Measurements from ENCODE around the gene MYO16. TPM values are rescaled to one million over a fixed set of nuclear protein-coding genes. Genes with fewer than 3 reads are reported as not detected.

The MYO16 gene
- total RNA-seq, 4 donors from 2014 or later: 0.53 TPM; not detected in 3

DNA sequence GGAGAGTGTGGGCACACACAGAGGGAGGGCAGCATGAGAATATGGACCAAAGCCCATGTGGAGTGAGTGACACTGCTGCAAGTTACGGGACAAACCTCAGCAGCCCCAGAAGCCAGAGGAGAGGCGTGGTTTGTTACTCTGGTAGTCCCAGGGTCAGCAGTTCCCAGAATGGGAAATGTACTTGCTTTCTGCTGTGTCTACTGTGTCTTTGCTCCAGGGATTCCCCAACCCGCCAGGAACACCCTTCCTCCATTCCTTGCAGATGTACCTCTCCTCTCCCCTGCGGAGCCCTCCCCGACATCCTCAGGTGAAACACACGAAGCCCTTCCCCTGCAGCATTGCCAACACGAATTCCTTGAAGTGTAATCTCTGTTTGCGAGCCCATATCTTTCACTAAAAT, 47.2 kb downstream of the MYO16 start:
- Histone ChIP-seq H3K27me3 (no peaks in the 10 kb centered on the region), H3K27ac (no peak overlapping the region), H3K4me3 (no peak overlapping the region), H3K36me3 (no peaks in the 10 kb centered on the region), H3K9me3 (no peaks in the 10 kb centered on the region), H3K4me1 (no peaks in the 10 kb centered on the region)
- DNase-seq: no peak
- TF ChIP-seq POLR2A (IDR thresholded peaks at IDR 0.05): no peak
- TF ChIP-seq, protein P1, sequence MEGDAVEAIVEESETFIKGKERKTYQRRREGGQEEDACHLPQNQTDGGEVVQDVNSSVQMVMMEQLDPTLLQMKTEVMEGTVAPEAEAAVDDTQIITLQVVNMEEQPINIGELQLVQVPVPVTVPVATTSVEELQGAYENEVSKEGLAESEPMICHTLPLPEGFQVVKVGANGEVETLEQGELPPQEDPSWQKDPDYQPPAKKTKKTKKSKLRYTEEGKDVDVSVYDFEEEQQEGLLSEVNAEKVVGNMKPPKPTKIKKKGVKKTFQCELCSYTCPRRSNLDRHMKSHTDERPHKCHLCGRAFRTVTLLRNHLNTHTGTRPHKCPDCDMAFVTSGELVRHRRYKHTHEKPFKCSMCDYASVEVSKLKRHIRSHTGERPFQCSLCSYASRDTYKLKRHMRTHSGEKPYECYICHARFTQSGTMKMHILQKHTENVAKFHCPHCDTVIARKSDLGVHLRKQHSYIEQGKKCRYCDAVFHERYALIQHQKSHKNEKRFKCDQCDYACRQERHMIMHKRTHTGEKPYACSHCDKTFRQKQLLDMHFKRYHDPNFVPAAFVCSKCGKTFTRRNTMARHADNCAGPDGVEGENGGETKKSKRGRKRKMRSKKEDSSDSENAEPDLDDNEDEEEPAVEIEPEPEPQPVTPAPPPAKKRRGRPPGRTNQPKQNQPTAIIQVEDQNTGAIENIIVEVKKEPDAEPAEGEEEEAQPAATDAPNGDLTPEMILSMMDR (IDR thresholded peaks at IDR 0.05): no peak

DNA sequence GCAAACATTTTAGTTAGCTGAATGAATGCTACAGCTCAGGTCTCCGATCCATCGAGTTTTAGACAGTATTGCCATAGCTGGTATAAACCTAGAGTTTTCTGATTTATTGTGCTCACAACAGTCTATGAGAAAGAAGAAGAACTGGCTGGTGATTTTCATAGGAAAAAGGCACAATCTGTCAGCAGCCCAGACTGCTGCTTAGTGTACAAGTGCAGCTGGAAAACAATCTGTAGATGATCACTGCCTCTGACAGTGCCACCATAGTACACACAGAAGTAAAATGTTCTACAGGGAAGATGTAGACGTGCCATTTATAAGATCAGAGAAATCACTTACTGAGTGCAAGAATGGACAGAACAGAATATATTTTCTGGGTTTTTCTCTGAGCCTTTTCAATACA, 48.4 kb downstream of the MYO16 start:
- no peak overlapping the region for H3K4me3 ChIP-seq
- no peaks in the 10 kb centered on the region for H3K27me3 ChIP-seq
- H3K36me3 ChIP-seq: no peaks in the 10 kb centered on the region
- no peaks in the 10 kb centered on the region for H3K9me3 ChIP-seq
- no peaks in the 10 kb centered on the region for H3K4me1 ChIP-seq
- DNase-seq: no peak
- TF ChIP-seq, protein P1 (IDR thresholded peaks at IDR 0.05): no peak
- no peak for TF ChIP-seq POLR2A (IDR thresholded peaks at IDR 0.05)
- H3K27ac ChIP-seq: no peak overlapping the region

DNA sequence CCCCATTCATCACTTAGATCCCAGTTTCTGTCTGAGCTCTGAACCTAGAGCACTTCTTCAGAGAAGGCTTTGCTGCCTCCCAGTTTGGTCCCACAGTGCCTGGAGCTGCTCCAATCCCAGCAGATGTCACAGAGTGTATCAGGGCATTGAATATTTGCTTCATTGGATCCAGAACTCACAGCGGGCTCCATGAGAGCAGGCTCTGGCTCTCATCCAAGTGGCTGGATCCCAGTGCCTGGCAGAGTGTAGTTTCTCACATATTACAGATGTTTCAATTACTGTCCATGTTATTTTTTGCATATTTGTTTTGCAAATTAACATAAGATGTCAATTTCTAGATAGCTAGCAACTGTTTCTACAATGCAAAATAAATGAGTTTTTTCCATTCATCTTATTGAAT, 50.6 kb downstream of the MYO16 start:
- TF ChIP-seq, protein P1 (IDR thresholded peaks at IDR 0.05): no peak
- no peak for TF ChIP-seq POLR2A (IDR thresholded peaks at IDR 0.05)
- Histone ChIP-seq H3K4me3 (no peak overlapping the region), H3K27ac (no peak overlapping the region), H3K4me1 (no peaks in the 10 kb centered on the region), H3K27me3 (no peaks in the 10 kb centered on the region), H3K9me3 (no peaks in the 10 kb centered on the region), H3K36me3 (no peaks in the 10 kb centered on the region)
- DNase-seq: no peak

DNA sequence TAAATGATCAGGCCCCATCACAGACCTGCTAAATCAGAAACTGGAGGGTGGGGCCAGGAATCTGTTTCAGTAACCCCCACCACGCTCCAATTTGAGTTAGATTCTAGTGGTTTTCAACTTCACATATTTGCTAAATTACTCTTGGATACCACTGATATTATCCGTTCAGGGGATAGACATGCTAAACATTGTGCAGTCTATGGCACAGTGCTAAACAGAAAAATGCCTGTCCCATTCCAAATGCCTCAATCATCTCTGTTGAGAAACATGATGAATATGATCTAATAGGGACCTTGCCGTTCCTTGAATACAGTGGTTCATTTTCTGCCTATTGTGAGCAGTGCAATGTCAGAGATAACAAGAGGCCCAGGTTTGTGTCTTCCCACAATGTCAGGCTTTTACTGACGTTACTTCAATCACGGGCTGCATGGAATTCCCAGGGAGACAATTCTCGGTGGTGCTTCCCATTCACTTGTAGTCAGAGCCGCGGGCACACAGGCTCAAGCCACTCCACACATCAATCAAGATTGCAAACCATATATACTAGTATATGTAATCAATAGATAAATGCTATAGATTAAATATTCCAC, 52.7 kb downstream of the MYO16 start:
- Histone ChIP-seq H3K9me3 (no peaks in the 10 kb centered on the region), H3K36me3 (no peaks in the 10 kb centered on the region), H3K27ac (no peak overlapping the region), H3K4me1 (no peaks in the 10 kb centered on the region), H3K4me3 (no peak overlapping the region), H3K27me3 (no peaks in the 10 kb centered on the region)
- TF ChIP-seq, protein P1 (IDR thresholded peaks at IDR 0.05): no peak
- no peak for TF ChIP-seq POLR2A (IDR thresholded peaks at IDR 0.05)
- DNase-seq: no peak

GRCh38 chr13:108682714-108683113, 53.3 kb downstream of the MYO16 start:
- H3K4me1 ChIP-seq: no peaks in the 10 kb centered on the region
- no peaks in the 10 kb centered on the region for H3K27me3 ChIP-seq
- no peaks in the 10 kb centered on the region for H3K9me3 ChIP-seq
- H3K36me3 ChIP-seq: no peaks in the 10 kb centered on the region
- no peak overlapping the region for H3K4me3 ChIP-seq
- TF ChIP-seq, protein P1 (IDR thresholded peaks at IDR 0.05): no peak
- TF ChIP-seq POLR2A (IDR thresholded peaks at IDR 0.05): no peak
- no peak overlapping the region for H3K27ac ChIP-seq
- DNase-seq: no peak

DNA sequence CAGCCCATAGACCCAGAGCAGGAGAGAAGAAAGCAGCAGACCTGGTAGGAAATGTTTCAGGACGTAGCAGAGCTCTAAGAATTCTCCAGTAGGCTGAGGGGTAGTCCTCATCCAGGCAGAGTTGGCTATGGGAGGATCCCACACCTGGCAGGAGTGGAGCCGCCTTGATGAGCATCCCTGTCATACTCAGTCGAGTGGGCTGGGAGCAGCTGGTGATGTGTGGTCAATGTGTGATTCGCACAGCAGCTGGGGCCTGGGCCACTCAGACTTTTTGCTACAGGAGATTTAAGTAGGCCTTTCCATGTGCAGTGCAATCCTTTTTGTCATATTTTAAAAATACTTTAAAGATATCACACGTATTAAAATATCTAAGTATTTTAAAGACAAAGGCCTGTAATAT, 56.6 kb downstream of the MYO16 start:
- TF ChIP-seq POLR2A (IDR thresholded peaks at IDR 0.05): no peak
- TF ChIP-seq, protein P1 (IDR thresholded peaks at IDR 0.05): no peak
- no peaks in the 10 kb centered on the region for H3K9me3 ChIP-seq
- H3K27ac ChIP-seq: no peak overlapping the region
- DNase-seq: no peak
- no peaks in the 10 kb centered on the region for H3K27me3 ChIP-seq
- H3K4me3 ChIP-seq: no peak overlapping the region
- H3K4me1 ChIP-seq: no peaks in the 10 kb centered on the region
- no peaks in the 10 kb centered on the region for H3K36me3 ChIP-seq
